HG03045 (cell line): ENCODE data around the gene TIPARP.
A peak's percentile ranks its signal among the peaks of the same experiment; 100 is the strongest.

ENCODE experiments used
- ATAC-seq: cut with Tn5 transposase; IDR thresholded peaks from one replicate; pipeline ENCODE4 v1.9.1; 2021; ENCODE audit warnings: mild to moderate bottlenecking, moderate library complexity; ENCODE audit not compliant: unreplicated experiment

Gene TIPARP

DNA sequence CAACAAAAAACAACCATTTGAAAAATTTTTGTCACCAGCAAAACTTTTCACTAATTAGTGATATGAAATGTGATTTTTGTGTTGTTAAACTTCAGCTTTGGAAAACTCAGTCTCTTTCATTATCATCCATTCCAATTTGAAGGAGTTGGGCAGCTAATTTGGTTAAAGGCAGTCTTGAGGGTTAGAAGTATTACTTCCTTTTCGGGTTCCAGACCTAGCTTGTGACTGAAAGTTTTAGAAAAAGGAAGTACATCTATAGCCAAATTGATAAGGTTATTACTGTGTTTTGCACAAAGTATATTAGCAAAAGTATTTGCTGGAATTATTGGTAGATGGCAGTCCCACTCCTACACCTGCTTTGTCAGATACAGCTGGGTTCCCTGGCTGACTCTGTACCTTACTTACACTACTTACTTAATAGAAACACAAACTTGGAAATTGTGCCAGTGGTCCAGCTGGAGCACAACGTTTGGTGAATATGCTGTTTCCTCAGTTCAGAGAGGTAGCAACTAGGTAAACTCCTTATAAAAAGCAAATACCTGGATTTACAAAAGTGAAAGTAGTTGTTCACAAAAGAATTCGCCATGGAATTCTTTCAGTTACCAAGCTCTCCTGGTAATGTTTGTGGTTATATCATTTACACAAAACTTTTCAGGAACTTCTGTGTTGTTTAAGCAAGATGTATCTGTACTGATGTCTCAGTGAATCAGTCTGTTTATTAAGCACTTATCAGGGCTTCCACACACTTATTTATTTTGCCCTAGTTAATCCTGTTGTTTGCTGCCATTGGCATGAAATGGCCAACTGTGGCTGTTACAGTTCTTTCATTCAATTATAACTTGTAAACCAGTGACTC, 31.6 kb downstream of the TIPARP start:
- ATAC-seq: peak; percentile 45

DNA sequence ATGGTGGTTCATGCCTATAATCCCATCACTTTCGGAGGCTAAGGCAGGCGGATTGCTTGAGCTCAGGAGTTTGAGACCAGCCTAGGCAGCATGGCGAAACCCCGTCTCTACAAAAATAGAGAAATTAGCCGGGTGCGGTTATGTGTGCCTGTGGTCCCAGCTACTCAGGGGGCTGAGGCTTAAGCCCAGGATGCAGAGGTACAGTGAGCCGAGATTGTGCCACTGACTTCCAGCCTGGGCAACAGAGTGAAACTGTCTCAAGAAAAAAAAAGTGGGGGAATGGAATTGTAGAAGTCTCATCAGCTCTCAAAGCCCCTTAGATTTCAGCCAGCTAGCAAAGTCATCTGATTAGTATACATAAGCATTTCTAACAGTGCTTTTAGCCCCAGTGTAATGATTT, 33.2 kb downstream of the TIPARP start:
- ATAC-seq: no peak

DNA sequence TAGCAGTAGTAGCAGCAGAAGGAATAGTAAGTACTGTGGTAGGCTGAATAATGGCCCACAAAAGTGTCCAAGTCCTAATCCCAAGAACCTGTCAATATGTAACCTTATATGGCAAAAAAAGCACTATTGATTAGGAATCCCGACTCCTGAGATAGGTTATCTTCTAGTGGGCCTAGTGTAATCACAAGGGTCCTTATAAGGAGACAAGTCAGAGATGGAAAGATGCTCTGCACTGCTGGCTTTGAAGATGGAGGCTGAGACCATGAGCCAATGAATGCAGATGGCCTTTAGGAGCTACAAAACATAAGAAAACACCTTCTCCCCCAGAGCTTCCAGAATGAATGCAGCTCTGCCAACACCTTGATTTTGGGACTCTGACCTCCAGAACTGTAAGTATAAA, 36.0 kb downstream of the TIPARP start:
- no peak for ATAC-seq

DNA sequence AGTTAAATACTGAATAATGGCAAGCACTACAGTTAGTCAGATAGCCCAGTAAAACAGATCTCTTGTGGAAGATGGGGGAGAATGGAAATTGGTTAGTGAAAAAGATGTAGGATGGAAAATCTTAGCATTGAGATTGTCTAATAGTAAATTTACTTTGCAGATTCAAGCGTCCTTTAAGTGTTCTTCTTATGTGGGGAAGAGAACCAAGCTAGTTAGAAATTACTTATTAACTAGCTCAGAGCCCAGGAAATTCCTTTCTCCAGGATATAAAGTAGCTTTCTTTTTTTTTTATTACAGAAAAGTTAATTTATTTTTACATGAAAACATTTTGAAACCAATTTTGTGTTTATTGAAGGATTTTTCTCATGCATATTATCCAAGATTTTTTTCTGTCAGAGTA, 36.7 kb downstream of the TIPARP start:
- no peak for ATAC-seq

DNA sequence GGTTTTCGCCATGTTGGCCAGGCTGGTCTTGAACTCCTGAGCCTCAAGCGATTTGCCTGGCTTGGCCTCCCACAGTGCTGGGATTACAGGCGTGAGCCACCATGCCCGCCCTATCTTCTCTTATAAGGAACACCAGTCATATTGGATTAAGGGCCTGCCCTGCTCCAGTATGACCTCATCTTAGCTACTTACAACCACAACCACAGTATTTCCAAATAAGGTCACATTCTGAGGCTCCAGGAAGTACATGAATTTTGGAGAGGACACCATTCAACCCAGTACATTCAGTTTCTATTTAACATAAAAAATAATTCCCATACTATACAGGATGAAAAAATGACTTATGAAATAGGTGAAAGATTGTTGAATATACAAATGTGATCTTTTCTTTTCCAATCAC, 37.6 kb downstream of the TIPARP start:
- peak; percentile 69 for ATAC-seq

DNA sequence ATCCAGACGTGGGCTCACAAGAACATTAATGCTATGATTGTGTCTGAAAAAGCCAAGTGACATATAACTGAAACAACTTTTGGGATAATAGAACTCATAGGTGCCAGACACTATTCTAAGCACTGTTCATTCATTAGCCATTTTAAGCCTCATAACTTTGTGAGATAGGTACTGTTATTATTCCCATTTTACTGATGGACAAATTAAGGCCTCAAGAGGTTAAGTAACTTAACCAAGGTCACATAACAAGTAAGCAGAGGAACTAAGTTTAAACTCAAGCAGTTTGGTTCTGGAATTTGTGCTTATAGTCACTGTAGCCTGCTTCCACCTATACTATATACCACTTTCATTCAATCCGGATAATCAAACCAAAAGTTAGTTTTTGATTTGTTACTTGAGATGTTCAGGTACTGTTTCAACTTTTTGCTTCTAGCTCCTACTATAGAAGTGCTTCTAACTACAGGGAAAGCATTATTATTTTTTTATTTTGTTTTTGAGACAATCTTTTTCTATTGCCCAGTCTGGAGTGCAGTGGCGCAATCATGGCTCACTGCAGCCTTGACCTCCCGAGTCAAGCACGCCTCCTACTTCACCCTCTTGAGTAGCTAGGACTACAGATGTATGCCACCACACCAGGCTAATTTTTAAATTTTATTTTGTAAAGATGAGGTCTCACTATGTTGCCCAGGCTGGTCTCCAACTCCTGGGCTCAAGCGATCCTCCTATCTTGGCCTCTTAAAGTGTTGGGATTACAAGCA, 41.9 kb downstream of the TIPARP start:
- no peak for ATAC-seq

DNA sequence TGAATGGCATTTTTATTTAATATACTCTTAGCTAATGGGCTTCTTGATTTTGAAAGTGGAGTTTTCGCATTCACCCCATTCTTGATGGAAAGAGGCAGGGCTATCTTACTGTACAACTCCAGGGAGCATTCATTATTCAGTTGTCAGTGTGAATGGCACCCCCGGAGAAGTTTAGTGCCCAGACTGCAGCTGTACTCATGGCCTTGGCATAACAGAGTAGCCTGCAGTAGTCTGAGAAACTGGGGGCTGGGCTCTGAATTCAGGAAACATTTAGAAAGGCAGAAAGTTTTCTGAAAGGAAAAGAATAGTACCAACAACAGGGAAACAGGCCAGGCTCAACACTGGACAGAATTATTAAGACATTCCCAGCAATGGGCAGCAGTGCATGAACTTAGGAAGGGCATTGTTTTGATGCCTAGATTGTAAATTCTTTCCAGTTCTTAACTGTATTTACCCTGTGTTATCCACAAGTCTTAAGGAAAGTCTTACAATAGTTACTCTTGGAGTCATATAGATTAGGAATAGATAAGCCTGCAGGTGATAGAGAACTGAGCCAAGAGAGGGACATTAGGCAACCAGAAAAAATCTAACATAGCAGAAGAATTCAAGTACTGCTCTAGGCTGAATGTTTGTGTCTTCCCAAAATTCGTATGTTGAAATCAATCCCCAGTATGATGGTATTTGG, 44.4 kb downstream of the TIPARP start:
- no peak for ATAC-seq

DNA sequence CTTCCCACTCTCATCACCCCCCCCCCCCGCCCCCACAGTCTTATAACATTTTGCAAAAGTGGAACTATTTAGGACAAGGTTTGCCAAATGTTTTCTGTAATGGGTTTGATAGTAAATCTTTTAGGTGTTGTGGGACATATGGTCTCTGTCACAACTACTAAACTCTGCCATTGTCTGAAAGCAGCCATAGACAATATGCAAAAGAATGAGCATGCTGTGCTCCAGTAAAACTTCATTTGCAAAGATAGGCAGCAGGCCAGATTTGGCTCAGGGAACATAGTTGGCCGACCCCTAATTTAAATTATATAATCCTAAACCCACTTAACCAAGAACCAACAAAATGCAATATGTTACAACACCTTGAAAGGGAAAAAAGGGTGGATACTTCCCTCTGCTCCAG, 46.4 kb downstream of the TIPARP start:
- no peak for ATAC-seq

DNA sequence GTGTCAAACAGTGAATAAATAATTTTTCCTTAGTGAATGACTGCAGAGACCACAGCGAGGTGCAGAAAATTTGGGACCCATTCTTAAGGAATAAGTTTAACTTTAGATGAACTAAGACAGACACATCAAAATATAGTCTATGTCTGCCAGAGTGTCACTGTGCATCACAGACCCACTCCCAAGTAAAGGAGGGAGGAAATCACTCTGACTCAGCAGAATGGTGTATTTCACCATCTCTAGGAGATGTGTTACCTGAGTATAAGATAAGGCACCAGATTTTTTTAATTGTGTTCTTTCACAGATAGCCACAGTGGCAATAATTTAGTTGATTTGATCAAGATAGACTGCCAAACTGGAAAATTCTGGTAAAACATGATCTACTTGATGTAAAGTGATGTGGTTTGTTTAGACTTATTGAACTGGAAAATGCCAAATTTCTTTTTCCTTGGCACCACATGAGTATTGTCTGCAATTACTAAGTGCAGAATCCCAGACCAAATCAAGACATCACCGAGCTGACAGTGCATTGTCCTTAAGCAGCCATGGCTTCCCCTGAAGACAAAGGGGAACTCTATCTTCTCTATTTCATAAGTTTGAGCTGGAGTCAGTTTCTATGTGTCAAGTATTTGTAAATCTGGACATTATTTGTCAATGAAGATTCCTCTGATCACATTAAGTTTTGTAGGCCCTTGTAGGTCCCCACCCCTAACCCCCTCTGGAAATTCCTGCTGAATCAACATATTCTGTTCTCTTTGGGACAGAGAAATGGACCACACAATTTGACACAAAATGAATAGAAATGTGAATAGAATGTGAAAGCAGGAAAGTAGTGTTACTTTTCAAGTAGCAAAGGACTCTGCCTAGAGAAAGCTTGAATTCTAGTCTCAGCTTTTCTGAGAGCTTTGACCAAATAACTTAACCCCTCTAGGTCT, 47.6 kb downstream of the TIPARP start:
- ATAC-seq: no peak

DNA sequence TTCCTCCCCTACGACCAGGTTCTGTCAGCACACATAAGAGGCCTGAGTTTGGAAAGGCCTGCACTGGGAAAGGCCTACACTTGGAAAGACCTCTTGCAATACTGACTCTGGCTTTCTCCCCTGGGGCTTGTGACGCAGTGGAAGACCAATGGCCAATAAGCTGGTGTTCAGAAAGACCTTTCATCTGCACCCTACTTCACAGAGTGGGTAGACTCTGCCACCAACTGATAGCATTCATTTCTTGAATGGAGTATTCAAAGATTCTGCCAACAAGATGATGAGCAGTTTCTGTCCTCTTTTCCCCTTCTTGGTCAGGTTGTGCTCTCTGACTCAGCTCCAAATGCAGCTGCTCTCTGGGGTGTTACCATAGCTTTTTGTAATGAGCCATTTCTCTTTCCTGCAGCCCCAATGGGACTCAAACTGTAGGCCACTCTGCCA, 48.8 kb downstream of the TIPARP start:
- peak; percentile 32 for ATAC-seq

DNA sequence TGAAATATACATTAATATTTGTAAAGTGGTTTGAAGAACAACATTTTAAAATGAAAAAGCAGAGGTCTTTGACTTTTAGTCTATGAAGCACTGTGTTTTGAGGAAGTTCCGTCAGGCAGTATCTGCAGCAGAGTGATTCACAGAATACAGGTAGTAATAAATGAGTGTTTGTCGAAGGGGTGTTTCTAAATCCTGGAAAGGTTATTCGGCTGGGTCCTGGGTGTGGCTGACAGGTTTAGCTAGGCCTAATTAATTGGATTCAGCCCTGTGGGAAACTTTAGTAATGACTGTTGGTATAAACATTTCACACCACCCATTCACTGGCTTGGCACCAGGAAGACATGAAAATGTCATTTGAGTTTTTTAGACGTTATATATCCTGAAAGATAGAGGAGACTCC, 51.3 kb downstream of the TIPARP start:
- no peak for ATAC-seq

DNA sequence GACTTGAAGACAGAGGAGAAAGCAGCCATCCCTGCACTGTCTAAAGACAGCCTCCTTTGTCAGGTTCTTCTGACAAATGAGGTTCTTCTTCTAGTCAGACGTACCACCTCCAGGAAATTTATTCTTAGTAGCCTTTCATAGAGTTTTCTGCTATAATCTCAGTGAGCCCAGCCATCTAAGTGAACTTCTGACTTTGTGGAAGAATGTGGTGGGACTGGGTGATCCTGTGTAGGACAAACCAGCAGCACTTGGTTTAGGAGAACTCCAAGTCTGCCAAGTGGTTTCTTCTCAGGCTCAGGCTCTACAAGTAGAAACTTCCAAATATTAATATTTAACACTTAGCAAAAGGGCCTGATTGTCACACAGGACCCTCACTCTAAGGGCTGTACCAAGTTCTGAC, 52.1 kb downstream of the TIPARP start:
- ATAC-seq: no peak

DNA sequence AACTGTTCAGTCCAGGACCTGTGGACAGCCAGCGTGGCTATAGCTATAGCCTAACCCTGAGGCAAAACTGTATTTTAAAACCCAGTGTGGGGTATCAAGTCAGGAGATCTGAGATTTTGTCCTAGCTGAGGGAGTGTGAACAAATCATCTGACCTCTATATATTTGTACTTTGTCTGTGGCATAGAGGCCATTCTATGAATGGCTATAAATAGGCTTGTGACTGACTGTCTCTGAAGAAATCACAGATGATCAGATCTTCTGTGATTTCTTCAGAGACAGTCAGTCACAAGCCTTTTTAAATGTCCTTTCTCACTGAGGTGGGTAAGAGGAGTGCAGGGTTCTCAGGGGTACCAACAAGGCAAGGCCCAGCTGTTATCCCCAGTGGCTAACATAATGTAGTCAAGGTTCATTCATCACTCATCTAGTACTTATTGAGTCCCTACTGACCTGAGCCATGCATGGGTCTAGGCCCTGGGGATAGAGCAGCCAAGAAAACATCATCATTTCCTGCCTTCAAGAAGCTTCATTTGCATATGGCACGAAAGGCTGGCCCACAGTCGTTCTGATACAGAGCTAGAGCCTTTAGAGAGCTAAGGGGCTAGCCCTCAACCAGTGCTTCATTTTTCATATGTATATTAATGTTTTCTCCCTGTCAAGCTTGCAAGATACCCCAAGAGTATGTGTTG, 53.3 kb downstream of the TIPARP start:
- peak; percentile 75 for ATAC-seq

DNA sequence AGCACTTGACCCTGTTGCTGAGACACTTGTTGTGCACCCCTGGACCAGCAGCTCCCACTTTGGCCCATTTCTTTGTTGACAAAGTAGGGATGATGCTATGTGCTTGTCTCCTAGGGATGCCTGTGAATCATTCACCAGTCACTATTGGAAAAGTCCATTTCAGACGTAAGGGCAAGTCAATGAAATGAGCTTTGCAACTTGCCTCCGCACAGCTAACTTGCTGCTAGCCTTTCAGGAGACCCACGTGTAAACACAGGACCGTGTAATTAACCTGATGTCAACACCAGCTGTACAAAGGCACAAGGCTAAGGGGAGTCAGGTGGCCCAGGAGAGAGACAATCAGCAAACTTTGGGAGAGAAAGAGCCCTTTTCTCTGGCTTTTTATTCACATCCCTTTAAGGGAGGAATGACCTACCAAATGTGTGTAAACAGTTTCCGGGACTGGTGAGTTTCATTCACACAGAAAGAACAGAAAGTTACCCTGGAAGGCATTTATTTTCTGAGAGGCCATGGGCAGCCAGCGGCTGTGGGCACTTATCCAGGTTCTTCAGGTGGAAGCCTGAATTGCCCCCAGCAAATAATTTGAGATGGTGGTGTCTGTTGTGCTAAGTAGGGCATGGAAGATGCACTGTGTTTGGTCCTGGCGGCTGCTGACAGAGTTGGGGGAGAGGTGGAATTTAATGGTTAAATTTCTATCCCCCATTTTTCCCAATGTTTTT, 54.0 kb downstream of the TIPARP start:
- ATAC-seq: no peak

DNA sequence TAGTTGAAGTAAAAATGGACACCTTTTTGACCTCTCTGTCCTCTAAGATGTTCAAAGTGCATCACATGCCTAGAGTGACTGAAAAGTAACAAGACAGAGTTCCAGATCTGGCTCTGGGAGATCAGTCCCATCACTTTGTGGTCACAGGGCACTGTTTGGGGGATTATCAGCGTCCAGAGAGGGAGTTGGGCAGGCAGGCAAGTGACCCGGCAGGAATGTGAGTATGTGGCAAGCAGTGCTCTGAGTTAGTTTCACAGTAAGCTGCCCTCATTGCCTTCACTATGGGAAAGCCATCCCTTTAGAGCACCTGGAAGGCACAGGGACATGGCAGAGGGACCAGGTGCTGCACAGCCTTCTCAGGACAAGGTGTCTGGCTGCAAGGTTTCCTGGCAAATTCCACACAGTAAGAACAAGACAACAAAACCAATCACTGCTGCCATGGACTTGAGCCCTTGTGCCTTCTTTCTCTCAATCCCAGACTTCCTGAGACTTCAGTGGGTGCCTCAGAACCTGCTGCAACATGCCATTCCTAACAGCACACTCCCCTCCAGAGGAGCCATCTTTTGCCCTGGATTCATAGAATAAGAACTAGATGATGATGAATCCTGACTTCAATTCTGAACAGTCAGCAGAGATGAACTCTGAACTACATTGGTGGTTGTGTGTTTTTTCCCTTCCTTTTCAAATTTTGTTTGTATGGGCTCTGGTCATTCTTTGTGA, 55.2 kb downstream of the TIPARP start:
- no peak for ATAC-seq

DNA sequence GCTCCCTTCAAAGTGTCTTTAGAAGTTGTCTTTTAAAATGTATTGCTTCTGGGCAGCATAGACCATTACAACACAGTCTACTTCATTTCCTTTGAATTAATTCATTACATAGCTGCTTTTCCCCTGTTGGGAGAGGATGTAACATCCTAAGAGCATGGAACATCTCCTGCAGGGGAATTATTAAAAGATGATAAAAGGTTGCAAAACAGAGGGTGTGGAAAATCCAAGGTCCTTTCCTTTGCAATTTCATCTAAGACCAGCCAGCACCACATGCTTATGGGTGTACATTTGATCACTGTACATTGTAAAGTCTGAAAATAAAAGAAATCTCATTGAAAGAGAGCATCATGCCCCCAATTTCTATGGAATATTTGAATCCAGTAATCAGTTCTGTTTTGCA, 57.4 kb downstream of the TIPARP start:
- ATAC-seq: no peak

DNA sequence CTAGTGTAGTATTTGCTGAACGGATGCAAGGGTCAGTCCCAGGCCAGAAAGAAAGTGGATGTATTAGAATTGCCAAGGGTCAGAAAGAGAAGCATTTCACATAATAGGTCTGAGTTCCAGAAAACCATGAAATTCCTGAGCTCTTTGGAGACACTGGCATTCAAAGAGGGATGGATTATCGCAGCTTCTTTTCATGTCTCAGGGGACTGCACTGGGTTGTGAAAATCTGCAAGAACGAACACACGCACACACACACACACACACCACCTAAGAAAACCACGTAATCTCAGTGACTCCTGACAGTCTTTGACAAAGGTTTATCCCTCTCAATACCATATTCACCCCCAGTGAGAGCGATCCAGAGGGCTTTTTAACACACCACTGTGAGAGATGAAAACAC, 57.9 kb downstream of the TIPARP start:
- no peak for ATAC-seq

DNA sequence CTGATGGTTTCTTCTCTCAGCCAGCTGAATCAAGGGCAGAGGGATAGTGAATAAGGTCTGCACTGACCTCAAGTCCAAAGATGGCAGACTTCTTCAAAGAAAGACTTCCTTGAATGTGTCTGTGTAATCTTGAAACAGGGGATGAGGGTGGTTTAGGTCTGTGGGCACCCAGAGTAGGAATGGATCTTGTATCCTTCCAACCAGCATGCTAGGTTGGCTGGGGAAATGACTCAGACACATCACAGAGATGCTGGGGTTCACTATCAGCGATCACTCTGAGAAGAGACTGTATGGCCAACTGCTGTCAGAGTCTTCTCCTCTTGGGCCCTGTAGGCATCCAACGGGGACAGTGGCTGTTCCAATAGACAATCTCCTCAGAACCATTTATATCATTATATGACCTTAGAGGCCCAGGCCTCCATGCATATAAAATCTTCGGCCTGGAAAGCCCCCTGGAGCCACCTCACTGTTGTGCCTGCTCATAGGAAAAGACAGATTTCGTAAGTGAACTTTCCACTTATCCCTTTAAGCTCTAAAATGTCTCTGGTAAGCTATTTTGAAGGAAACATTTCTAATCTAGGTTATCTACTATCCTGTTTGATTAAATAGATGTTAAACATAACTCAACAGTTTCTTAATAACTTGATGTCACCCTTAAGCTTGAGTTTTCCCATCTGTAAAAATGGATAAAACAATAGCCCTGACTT, 58.5 kb downstream of the TIPARP start:
- ATAC-seq: no peak
